MM.1S (cell line): Measurements from ENCODE around the gene FARP2.
"Not testable (repeated sequence)": the region's sequence is repeated elsewhere in the genome, so short reads cannot be mapped to it uniquely, and the experiment has no call there.

Source experiments
- DNase-seq: peaks from one replicate; pipeline ENCODE4 v3.0.0-alpha.2; 2015
- H2AFZ ChIP-seq: fragments of 300-600 bp; sonication (generic); 2 replicates; pipeline ENCODE4 v1.6.0; 2016; ENCODE audit warnings: antibody characterized with exemption, low read length
- H3F3A ChIP-seq: fragments of 300-600 bp; sonication (generic); 2 replicates; pipeline ENCODE4 v1.6.1; 2016; ENCODE audit warnings: mild to moderate bottlenecking, antibody characterized with exemption, low read length, moderate library complexity, mixed read lengths; ENCODE audit not compliant: insufficient read depth
- H3K27ac ChIP-seq: fragments of 300-600 bp; sonication (generic); 2 replicates; pipeline ENCODE4 v1.5.1; 2016; ENCODE audit warnings: mild to moderate bottlenecking, low read length
- H3K27me3 ChIP-seq: fragments of 300-600 bp; sonication (generic); replicated peaks from 2 replicates; pipeline ENCODE4 v1.6.0; 2016; ENCODE audit warnings: low read length; ENCODE audit not compliant: insufficient read depth
- H3K36me3 ChIP-seq: fragments of 300-600 bp; sonication (generic); replicated peaks from 2 replicates; pipeline ENCODE4 v1.6.1; 2016; ENCODE audit warnings: mild to moderate bottlenecking, low read length, mixed read lengths; ENCODE audit not compliant: insufficient read depth
- H3K4me1 ChIP-seq: fragments of 300-600 bp; sonication (generic); 2 replicates; pipeline ENCODE4 v1.6.1; 2016; ENCODE audit warnings: low read length, mixed read lengths
- H3K4me2 ChIP-seq: fragments of 300-600 bp; sonication (generic); 2 replicates; pipeline ENCODE4 v1.6.0; 2016; ENCODE audit warnings: low read depth, low read length
- H3K4me3 ChIP-seq: fragments of 300-600 bp; sonication (generic); 2 replicates; pipeline ENCODE4 v1.5.1; 2016; ENCODE audit warnings: low read length, mixed read lengths
- H3K79me2 ChIP-seq: fragments of 300-600 bp; sonication (generic); 2 replicates; pipeline ENCODE4 v1.6.1; 2016; ENCODE audit warnings: mixed run types, low read length, mixed read lengths
- H3K9ac ChIP-seq: fragments of 300-600 bp; sonication (generic); 2 replicates; pipeline ENCODE4 v1.6.1; 2016; ENCODE audit warnings: low read length, mixed read lengths
- H3K9me2 ChIP-seq: fragments of 300-600 bp; sonication (generic); replicated peaks from 2 replicates; pipeline ENCODE4 v1.6.1; 2016; ENCODE audit warnings: mild to moderate bottlenecking, low read length, mixed read lengths; ENCODE audit not compliant: insufficient read depth
- H3K9me3 ChIP-seq: fragments of 300-600 bp; sonication (generic); replicated peaks from 2 replicates; pipeline ENCODE4 v1.6.1; 2016; ENCODE audit warnings: mild to moderate bottlenecking, low read length, mixed read lengths; ENCODE audit not compliant: insufficient read depth
- H4K20me1 ChIP-seq: fragments of 300-600 bp; sonication (generic); 2 replicates; pipeline ENCODE4 v1.6.1; 2016; ENCODE audit warnings: mild to moderate bottlenecking, low read length, moderate library complexity, mixed read lengths; ENCODE audit not compliant: insufficient read depth
- CTCF ChIP-seq: fragments of 300-600 bp; sonication (generic); IDR thresholded peaks from 2 replicates; pipeline ENCODE4 v1.5.1; 2016; ENCODE audit warnings: antibody characterized with exemption, low read length, mixed read lengths
- EZH2 ChIP-seq: fragments of 300-600 bp; sonication (generic); optimal IDR thresholded peaks from 2 replicates; pipeline ENCODE3; 2017; ENCODE audit warnings: low read depth, mild to moderate bottlenecking, antibody characterized with exemption, low read length, mixed read lengths
- EZH2phosphoT487 ChIP-seq: fragments of 300-600 bp; sonication (generic); IDR thresholded peaks from 2 replicates; pipeline ENCODE4 v1.6.1; 2018; ENCODE audit warnings: antibody characterized with exemption, low read length

The FARP2 gene

DNA sequence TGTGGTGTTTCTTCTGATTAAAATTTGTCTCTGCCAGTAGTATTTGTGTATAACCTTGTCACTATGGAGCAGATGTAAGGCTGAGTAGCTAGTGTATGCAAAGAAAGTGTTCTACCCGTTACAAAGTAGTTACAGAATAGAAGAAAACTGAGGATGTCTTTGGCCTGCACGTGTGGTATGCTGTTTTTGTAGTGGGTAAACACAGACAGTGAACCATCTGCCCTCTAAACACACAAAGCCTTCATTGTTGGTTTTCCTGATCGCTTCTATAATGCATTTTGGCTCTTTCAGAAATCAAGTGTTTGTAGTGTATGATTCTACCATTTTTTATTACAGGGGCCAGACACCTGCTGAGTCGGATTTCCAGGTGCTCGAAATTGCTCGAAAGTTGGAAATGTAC, 61.5 kb downstream of the FARP2 start:
- no peak overlapping the region for H3K4me2 ChIP-seq
- no peak overlapping the region for H3K9ac ChIP-seq
- TF ChIP-seq EZH2 (no peak), EZH2phosphoT487 (no peak), CTCF (no peak)
- H3K9me2 ChIP-seq = no peaks in the 10 kb centered on the region
- no peak overlapping the region for H3K27ac ChIP-seq
- H3K36me3 ChIP-seq = no peaks in the 10 kb centered on the region
- no peaks in the 10 kb centered on the region for H3K79me2 ChIP-seq
- no peaks in the 10 kb centered on the region for H3K4me1 ChIP-seq
- H3K4me3 ChIP-seq = no peak overlapping the region
- no peaks in the 10 kb centered on the region for H3F3A ChIP-seq
- DNase-seq = no peak
- H2AFZ ChIP-seq = no peak overlapping the region
- no peaks in the 10 kb centered on the region for H4K20me1 ChIP-seq
- no peaks in the 10 kb centered on the region for H3K9me3 ChIP-seq
- no peaks in the 10 kb centered on the region for H3K27me3 ChIP-seq

- no peaks in the 10 kb centered on the region for H3K27me3 ChIP-seq
- H3K9me2 ChIP-seq = no peaks in the 10 kb centered on the region
- TF ChIP-seq EZH2phosphoT487 = no peak
- TF ChIP-seq CTCF = no peak
- TF ChIP-seq EZH2 = no peak
- no peak overlapping the region for H3K4me2 ChIP-seq
- no peaks in the 10 kb centered on the region for H3K4me1 ChIP-seq
- no peaks in the 10 kb centered on the region for H4K20me1 ChIP-seq
- no peaks in the 10 kb centered on the region for H3K36me3 ChIP-seq
- no peak overlapping the region for H3K9ac ChIP-seq
- H3K9me3 ChIP-seq = no peaks in the 10 kb centered on the region
- no peak overlapping the region for H3K27ac ChIP-seq
- no peaks in the 10 kb centered on the region for H3F3A ChIP-seq
- no peak for DNase-seq
- H2AFZ ChIP-seq = no peak overlapping the region
- H3K79me2 ChIP-seq = no peaks in the 10 kb centered on the region
- no peak overlapping the region for H3K4me3 ChIP-seq
Observed at GRCh38 chr2:241421330-241421729, 65.2 kb downstream of the FARP2 start.

DNA sequence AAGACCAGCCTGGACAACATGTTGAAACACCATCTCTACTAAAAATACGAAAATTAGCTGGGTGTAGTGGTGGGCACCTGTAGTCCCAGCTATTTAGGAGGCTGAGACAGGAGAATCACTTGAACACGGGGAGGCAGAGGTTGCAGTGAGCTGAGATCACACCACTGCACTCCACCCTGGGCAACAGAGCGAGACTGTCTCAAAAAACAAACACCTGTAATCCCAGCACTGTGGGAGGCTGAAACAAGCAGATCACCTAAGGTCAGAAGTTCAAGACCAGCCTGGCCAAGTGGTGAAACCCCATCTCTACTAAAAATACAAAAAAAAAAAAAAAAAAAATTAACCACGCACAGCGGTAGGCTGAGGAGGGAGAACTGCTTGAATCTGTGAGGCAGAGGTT, 65.9 kb downstream of the FARP2 start:
- H2AFZ ChIP-seq, H3K27ac ChIP-seq, H3K9me2 ChIP-seq, H3K36me3 ChIP-seq, H3K27me3 ChIP-seq, H3K79me2 ChIP-seq, H3K4me1 ChIP-seq, H3K4me2 ChIP-seq, H3K4me3 ChIP-seq, H4K20me1 ChIP-seq, H3K9ac ChIP-seq, H3K9me3 ChIP-seq, H3F3A ChIP-seq: not testable (repeated sequence)
- DNase-seq = peak; percentile 18

- H3K27ac ChIP-seq = no peak overlapping the region
- no peaks in the 10 kb centered on the region for H3F3A ChIP-seq
- no peaks in the 10 kb centered on the region for H3K4me1 ChIP-seq
Observed at GRCh38 chr2:241422350-241422749, 66.3 kb downstream of the FARP2 start.

GRCh38 chr2:241423489-241423888, 67.4 kb downstream of the FARP2 start:
- not testable (repeated sequence) for H3K27ac ChIP-seq, H4K20me1 ChIP-seq, H3K4me1 ChIP-seq, H3F3A ChIP-seq, H3K9me2 ChIP-seq, H3K4me3 ChIP-seq, H3K27me3 ChIP-seq, H3K36me3 ChIP-seq, H2AFZ ChIP-seq, H3K9ac ChIP-seq, H3K79me2 ChIP-seq, DNase-seq, H3K4me2 ChIP-seq, H3K9me3 ChIP-seq

More at GRCh38 chr2:241422350-241422749, 66.3 kb downstream of the FARP2 start:
- H3K9me3 ChIP-seq = no peaks in the 10 kb centered on the region
- no peak overlapping the region for H3K4me2 ChIP-seq
- H3K9me2 ChIP-seq = no peaks in the 10 kb centered on the region
- no peaks in the 10 kb centered on the region for H3K36me3 ChIP-seq
- no peaks in the 10 kb centered on the region for H3K79me2 ChIP-seq
- no peak overlapping the region for H3K9ac ChIP-seq
- DNase-seq = peak; percentile 17
- H2AFZ ChIP-seq = no peak overlapping the region
- H3K27me3 ChIP-seq = no peaks in the 10 kb centered on the region
- TF ChIP-seq EZH2 (no peak), CTCF (no peak), EZH2phosphoT487 (no peak)
- no peaks in the 10 kb centered on the region for H4K20me1 ChIP-seq
- no peak overlapping the region for H3K4me3 ChIP-seq
